Activated gamma-delta T cell (primary cell): ENCODE measurements around the gene EPS8L1.
"Not testable (repeated sequence)": the region's sequence is repeated elsewhere in the genome, so short reads cannot be mapped to it uniquely, and the experiment has no call there.

Experiments used
- DNase-seq: peaks from one replicate; lab custom pipeline; 2025; lab: John Stamatoyannopoulos, UW

The EPS8L1 gene

DNA sequence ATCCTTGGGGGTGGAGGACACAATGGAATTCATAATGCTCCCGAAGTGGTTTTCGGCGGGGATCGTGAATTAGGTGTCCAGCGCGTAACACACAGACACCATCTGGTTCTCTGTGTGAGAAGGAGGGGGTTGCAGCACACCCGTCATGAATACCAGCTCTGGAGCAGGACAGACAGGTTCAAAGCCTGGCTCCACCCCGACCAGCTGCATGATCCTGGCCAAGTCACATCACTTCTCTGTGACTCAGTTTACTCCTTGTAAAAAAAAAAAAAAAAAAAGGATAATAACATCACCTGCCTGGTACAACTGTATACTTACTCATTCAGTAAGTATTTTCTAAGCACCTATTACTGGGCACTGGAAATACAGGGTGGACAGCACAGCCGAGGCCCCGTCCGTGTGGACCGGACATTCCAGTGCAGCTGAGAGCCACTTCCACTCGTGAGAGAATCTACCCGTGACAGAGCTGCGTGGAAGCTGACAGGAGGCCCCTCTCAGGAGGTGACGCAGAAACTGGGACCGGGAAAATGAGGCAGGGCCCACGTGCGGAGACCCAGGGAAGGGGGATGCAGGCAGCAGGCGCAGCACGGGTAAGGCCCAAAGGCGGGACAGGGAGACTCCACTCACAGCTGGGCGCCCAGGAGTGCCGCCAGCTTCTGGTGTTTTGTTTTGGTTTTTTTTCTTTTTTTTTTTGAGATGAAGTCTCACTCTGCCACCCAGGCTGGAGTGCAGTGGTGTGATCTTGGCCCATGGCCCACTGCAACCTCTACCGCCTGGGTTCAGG is 24.7 kb upstream of the EPS8L1 start:
- DNase-seq = no peak

GRCh38 chr19:55053735-55054134 is 21.9 kb upstream of the EPS8L1 start:
- DNase-seq = no peak

DNA sequence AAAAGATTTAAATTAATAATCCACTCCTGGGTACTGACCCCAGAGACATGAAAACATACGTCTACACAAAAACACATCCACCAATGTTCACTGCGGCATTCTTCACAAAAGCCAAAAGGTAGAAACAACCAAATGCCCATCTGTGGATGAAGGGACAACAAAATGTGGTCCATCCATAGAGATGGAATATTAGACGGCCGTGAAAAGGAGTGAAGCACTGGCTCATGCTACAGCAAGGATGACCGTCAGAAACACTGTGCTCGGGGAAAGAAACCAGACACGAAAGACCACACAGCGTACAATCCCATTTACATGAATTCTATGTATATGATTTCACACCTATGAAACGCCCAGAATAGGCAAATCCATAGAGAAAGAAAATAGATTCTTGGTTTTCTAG is 18.8 kb upstream of the EPS8L1 start:
- no peak for DNase-seq

GRCh38 chr19:55058781-55059610 is 16.7 kb upstream of the EPS8L1 start:
- no peak for DNase-seq

GRCh38 chr19:55060287-55060686 is 15.4 kb upstream of the EPS8L1 start:
- not testable (repeated sequence) for DNase-seq

GRCh38 chr19:55062735-55063491 is 12.8 kb upstream of the EPS8L1 start, which contains the start of gene RDH13:
Gene RDH13, minus strand, starts transcription at chr19:55063148. Its CDS starts 116 bp downstream, at chr19:55063032.
- DNase-seq = peak; percentile 95

DNA sequence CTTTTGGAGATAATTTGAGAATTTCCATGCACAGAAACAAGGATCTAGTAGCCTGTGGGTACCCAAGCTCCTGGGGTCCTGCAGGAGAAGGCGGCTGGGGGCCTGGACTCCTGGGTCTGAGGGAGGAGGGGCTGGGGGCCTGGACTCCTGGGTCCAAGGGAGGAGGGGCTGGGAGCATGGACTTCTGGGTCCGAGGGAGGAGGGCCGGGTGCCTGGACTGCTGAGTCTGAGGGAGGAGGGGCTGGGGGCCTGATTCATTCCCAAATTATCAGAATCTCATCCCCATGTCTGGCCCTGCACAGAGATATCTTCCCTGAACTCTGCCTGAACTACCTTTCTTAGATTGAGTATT is 12.2 kb upstream of the EPS8L1 start:
- no peak for DNase-seq

GRCh38 chr19:55065516-55065915 is 10.2 kb upstream of the EPS8L1 start:
- not testable (repeated sequence) for DNase-seq

- no peak for DNase-seq
Measured at GRCh38 chr19:55066107-55066709, 9.5 kb upstream of the EPS8L1 start.

DNA sequence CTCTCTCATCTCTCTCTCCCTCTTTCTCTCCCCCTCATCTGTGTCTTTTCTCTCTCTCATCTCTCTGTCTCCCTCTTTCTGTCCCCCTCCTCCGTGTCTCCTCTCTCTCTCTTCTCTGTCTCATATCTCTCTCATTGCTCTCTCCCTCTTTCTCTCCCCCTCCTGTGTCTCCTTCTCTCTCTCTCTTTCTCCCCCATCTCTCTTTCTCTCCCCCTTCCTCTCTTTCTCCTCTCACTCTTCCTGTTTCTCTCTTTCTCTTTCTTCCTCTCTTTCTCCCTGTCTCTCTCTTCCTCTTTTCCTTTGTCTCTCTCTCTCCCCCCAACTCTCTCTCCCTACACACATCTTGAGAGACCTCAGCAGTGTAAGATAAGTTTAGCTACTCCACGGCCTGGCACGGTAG is 7.8 kb upstream of the EPS8L1 start:
- DNase-seq = no peak

DNA sequence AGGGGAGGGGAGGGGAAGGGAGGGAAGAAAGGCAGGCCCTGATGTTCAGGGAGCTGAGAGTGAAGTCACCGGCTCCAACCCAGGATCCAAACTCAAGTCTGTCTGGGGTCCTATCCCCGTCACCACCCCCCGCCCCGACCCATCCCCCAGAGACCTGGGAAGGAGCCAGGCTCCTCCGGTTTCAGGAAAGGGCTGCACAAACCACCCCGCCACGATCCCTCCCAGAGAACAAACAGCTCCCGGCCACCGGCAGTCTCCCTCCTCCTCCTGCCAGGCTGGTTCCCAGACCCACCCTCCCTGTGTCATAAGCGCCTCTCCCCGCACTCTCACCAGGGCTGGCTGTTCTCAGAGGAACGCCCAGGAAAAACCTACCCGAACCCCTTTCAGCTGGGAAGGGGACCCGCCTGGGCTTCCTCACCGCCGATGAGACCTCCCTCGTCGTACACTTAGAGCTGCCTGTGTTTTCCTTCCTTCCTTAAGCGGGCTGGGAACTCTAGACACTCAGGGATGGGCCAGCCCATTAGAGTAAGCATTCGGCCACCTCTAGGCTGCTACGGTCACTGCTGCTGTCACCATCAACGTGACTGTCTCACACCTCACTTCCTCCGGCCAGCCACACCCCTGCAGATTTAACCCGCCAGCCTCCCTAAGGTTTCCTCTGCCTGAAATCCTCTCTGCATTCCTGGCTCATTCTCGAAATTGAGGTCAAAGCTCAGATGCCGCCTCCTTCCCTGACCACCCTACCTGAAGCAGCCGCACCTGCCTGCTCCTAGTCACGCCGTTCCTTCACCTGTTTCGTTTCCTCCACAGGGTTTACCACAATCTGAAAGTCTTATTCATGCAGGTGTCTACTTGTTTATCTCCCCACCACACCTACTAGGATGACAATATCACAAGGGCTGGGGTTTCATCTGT is 6.5 kb upstream of the EPS8L1 start:
- no peak for DNase-seq

- no peak for DNase-seq
Measured at GRCh38 chr19:55069865-55070197, 5.8 kb upstream of the EPS8L1 start.

DNA sequence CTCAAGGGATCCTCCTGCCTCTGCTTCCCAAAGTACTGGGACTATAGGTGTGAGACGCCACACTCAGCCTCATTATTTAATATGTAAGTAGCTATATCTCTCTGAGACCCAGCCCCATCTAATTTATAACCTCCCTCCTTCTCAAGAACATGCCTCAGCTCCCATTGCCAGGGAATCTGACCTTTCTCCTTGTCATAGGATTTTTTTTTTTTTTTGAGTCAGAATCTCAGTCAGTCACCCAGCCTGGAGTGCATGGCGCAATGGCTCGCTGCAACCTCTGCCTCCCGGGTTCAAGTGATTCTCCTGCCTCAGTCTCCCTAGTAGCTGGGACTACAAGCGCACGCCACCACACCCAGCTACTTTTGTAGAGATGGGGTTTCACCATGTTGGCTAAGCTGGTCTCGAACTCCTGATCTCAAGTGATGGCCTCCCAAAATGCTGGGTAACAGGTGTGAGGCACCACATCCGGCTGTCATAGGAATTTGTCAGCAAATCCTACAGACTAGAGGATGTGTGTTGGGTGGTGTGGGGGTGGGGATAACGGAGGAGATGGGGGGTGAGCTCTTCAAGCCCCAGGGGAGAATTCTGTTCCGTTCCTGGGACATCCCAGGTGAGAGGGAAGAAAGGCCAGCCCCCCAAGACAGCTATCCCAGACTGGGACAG is 5.1 kb upstream of the EPS8L1 start:
- no peak for DNase-seq

DNA sequence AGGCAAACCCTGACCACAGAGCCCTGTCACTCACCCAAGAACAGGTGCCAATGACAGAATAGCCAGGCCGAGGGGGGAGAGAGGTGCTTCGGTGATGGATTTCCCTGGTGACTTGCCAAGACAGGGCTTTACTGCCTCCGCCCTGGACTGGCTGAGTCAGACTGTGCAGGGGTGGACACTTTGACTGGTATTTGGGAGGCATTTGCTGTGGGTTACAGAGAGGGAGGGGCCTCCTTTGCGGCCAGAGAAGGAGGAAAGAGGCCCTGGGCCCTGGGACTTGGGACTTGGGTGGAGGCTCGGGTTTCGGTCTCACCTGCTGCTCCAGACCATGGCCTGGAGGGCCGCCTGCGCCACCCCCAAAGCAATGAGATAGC is 4.6 kb upstream of the EPS8L1 start:
- DNase-seq = no peak

DNA sequence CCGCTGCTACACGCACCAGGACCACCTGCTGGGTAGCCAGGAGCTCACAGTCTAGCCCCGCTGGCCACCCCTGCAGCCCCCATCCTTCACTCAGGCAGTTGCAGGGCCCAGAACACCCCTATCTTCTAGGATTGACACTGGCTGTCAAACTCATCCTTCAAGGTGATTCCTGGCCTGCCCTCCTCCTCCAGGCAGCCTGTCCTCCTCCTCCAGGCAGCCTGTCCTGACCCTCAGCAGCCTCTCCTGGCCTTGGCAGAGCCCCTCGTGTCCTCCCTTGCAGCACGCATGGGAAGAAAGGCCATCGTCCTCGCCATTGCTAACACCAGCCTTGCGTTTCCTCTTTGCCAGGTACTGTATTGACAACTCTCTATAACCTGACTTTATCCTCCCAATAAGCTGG is 3.8 kb upstream of the EPS8L1 start:
- no peak for DNase-seq

GRCh38 chr19:55076321-55076720 is 652 bp downstream of the EPS8L1 start:
- DNase-seq = no peak

GRCh38 chr19:55077106-55077505 is 1.4 kb downstream of the EPS8L1 start:
- DNase-seq = no peak

DNA sequence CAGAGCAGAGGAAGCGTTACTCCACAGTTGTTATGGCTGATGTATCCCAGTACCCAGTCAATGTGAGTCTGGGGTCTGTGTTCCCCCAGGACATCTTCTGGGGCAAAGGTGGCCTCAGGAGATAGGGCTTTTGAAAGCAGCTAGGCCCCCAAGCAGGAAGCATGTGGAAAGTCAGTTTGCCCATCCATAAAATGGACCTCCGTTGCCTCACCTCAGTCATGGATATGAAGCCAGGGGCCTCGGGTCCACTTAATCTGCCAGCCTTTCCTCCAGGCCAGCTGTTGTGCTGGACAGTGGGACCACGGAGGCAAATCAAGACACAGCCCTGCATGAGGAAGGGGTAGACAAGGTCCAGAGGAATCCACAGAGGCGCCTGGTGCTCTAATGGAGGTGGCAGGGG is 3.3 kb downstream of the EPS8L1 start:
- DNase-seq = no peak

DNA sequence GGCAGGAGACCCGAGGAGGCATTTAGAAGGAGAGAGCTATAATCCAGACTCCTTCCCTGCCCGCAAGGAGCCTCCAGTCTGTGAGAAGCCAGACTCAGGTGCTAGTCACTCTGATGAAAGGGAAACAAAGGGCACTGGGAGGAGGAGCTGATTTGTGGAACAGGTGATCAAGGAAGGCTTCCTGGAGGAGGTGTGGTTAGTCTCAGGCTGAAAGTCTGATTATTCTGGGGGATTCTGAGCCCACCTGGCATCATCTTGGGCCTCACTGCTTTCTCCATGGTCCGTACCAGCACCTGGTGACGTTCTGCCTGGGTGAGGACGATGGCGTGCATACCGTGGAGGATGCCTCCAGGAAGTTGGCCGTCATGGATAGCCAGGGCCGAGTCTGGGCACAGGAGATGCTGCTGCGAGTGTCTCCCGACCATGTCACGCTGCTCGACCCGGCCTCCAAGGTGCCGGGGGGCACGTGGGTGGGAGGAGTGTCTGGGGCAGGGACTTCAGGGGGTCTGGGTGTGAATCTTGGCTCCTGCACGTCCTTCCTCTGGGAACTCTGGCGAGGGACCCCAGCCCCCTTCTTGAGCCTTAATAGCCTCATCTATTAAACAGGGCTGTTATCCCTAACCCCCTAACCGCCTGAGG is 3.9 kb downstream of the EPS8L1 start:
- DNase-seq = no peak
